Bronchial smooth muscle cell (primary cell): Measurements from ENCODE around the gene RC3H1. TPM values are rescaled to one million over a fixed set of nuclear protein-coding genes. Genes with fewer than 3 reads are reported as not detected.

Experiments used
- total RNA-seq: library from RNA; depleted of rRNA; stranded (reverse); fragments of >200 nt; gene quantifications from 2 replicates; pipeline ENCODE4 v1.2.1, GENCODE V29; 2014

RC3H1 gene, protein sequence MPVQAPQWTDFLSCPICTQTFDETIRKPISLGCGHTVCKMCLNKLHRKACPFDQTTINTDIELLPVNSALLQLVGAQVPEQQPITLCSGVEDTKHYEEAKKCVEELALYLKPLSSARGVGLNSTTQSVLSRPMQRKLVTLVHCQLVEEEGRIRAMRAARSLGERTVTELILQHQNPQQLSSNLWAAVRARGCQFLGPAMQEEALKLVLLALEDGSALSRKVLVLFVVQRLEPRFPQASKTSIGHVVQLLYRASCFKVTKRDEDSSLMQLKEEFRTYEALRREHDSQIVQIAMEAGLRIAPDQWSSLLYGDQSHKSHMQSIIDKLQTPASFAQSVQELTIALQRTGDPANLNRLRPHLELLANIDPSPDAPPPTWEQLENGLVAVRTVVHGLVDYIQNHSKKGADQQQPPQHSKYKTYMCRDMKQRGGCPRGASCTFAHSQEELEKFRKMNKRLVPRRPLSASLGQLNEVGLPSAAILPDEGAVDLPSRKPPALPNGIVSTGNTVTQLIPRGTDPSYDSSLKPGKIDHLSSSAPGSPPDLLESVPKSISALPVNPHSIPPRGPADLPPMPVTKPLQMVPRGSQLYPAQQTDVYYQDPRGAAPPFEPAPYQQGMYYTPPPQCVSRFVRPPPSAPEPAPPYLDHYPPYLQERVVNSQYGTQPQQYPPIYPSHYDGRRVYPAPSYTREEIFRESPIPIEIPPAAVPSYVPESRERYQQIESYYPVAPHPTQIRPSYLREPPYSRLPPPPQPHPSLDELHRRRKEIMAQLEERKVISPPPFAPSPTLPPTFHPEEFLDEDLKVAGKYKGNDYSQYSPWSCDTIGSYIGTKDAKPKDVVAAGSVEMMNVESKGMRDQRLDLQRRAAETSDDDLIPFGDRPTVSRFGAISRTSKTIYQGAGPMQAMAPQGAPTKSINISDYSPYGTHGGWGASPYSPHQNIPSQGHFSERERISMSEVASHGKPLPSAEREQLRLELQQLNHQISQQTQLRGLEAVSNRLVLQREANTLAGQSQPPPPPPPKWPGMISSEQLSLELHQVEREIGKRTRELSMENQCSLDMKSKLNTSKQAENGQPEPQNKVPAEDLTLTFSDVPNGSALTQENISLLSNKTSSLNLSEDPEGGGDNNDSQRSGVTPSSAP
- 13.9 and 15.7 TPM in 2 replicates for total RNA-seq

DNA sequence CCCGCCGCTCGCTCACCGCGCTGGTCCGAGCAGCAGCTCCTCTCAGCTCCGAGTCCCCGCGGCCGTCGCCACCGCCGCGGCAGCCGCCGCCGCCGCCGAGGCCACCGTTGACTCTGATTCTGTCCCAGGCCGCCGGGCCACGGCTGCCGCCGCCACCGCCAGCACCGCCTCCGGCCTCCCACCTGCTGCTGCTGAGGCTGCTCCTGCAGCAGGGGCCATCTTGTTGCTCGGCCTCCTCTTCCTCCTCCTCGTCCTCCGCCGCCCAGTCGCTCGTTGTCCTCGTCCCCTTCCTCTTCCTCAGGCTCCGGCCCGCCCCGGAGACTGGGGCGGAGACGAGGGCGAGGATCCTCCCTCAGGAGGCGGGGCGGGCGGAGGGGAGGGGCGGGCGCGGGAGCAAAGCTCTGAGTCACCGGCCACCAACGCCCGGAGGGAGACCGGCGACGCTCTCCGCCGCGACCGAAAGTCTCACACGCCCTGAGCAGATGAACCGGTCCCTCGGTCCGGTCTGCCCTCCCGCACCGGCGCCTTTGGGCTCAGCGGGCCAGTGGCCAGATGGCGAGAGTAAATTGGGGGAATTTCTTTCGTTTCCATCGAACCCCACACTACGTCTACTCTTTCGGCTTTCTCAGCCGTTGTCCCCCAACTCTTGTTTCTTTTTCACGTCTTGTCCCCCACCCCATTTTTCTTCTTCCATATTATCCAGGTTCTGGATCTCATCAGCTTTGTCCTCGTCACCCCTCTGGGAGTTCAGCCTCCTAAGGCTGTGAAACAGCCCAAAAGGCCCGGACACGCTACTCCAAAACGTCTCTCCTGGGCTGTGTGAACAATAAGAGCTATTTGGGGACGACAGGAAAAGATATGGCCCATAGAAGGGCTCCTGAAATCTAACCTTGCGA lies at the start of gene RC3H1:
RC3H1 (minus strand) TSS at position 278 of the 896 bp plus-strand sequence. CDS start 29,372 bp downstream, outside the sequence.

DNA sequence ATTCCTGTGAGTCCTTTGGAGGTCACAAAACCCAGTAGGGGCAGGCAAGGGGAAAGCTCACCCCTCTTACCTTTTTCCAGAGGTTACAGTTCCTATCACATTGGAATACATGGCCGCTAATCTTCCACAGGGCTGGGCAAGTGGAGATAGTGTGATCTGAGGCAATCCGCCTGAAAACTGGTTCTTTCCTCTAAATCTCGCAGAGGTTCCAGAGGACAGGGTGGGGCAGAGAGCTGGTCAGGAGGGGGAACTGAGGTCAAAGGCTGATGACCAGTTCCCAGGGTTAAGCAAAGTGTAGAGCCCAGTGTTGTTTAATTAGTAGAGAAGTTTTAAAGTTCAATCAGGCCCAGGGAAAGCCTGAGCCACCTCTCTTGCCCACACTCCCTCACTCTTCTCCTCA lies 105.0 kb downstream of the RC3H1 start, which contains the start of gene SERPINC1:
SERPINC1 (minus strand) TSS at position 179 of the 400 bp plus-strand sequence; CDS start at position 111, 68 bp downstream.

Other genes starting within 250 kb of the RC3H1 start
- gene DARS2, start 197.7 kb downstream of the RC3H1 start, total RNA-seq: 5.6 and 9.8 TPM in 2 replicates
- gene CENPL, start 197.5 kb downstream of the RC3H1 start, total RNA-seq: 3.9 and 8.4 TPM in 2 replicates
- gene GAS5, start 154.4 kb downstream of the RC3H1 start, total RNA-seq: 384 and 487 TPM in 2 replicates
- 5.0 and 5.3 TPM in 2 replicates for gene ZBTB37, start 154.0 kb downstream of the RC3H1 start, total RNA-seq
- gene SERPINC1, start 105.0 kb downstream of the RC3H1 start, total RNA-seq: not detected in 2 replicates
- gene RABGAP1L, start 137.2 kb upstream of the RC3H1 start, total RNA-seq: 34.6 and 35.1 TPM in 2 replicates